ENCODE measurements around the gene EXOSC3.
A peak's percentile ranks its signal among the peaks of the same experiment; 100 is the strongest.

The EXOSC3 gene

DNA sequence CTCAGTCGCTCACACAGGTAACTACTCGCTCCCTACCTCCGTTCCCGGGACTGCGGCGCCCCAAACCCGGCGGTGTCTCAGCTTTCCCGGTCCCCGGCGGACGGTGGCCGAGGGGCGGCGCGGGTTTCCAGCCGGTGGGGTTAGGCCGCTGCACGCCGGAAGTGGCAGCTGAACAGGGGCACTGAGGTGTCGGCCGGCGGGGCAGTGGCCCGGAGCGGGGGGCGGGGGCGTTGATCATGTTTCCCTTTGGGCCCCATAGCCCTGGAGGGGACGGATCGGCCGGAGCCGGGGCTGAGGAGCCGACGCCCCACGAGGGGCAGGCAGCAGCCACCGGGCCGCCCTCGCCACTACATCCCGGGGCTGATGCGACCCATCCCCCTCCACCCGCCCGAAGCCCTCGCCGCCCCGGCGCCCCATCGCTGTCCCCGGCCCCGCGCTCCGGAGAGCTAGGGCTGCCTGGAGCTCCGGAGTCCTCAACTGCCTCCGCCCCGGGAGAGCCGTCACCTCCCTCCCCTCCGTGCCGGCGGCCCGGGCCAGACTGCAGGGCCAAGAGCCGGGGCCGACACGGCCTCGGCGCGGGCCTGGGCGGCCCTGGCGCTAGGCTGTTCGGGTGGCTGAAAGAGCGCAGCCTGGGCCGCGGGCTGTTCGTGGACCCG lies 15.9 kb upstream of the EXOSC3 start, which contains the start of gene DCAF10:
TSS of gene DCAF10 (plus strand) at position 167 of the 656 bp plus-strand sequence. CDS start at position 237, 70 bp downstream.
- TF ChIP-seq TAF1 (IDR thresholded peaks at IDR 0.05; ENCODE audit: borderline replicate concordance, insufficient read depth, low read length) = peak; percentile 96
- peak; percentile 86 for TF ChIP-seq POLR2AphosphoS5 (IDR thresholded peaks at IDR 0.05; ENCODE audit: low read depth, low read length)
- TF ChIP-seq, protein P1, sequence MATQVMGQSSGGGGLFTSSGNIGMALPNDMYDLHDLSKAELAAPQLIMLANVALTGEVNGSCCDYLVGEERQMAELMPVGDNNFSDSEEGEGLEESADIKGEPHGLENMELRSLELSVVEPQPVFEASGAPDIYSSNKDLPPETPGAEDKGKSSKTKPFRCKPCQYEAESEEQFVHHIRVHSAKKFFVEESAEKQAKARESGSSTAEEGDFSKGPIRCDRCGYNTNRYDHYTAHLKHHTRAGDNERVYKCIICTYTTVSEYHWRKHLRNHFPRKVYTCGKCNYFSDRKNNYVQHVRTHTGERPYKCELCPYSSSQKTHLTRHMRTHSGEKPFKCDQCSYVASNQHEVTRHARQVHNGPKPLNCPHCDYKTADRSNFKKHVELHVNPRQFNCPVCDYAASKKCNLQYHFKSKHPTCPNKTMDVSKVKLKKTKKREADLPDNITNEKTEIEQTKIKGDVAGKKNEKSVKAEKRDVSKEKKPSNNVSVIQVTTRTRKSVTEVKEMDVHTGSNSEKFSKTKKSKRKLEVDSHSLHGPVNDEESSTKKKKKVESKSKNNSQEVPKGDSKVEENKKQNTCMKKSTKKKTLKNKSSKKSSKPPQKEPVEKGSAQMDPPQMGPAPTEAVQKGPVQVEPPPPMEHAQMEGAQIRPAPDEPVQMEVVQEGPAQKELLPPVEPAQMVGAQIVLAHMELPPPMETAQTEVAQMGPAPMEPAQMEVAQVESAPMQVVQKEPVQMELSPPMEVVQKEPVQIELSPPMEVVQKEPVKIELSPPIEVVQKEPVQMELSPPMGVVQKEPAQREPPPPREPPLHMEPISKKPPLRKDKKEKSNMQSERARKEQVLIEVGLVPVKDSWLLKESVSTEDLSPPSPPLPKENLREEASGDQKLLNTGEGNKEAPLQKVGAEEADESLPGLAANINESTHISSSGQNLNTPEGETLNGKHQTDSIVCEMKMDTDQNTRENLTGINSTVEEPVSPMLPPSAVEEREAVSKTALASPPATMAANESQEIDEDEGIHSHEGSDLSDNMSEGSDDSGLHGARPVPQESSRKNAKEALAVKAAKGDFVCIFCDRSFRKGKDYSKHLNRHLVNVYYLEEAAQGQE (IDR thresholded peaks at IDR 0.05; ENCODE audit: insufficient read depth in 1 of 2, low read depth in 2 of 2, low read length in 2 of 2) = peak in 1 of 2 experiments; percentile 48; a peak in 1 of 4 replicates
- 0 out of 2 replicates have a peak, but pooled peaks have one; percentile 12 for TF ChIP-seq SIN3A (IDR thresholded peaks at IDR 0.05; ENCODE audit: borderline replicate concordance, insufficient read depth, low read length)
- peak; percentile 81 for TF ChIP-seq FOXP2 (optimal IDR thresholded peaks at IDR 0.05; ENCODE audit: borderline replicate concordance, extremely low read depth, extremely low read length, insufficient read depth)

DNA sequence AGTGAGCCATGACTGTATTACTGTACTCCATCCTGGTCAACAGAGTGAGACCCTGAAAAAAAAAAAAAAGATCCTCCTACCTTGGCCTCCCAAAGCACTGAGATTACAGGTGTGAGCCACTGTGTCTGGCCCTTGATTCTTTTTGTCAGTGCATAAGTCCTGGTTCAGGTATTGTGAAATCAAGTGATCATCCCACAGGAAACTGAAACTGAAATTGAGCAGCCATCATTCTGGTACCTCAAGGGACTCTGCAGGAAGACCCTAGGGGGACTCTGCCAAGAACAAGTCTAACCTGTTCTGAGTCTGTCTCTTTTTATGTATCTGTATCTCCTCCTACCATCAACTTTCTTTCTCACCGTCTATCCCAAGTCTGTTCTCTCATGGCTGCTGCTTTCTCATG lies 13.8 kb upstream of the EXOSC3 start:
- TF ChIP-seq POLR2AphosphoS5 (IDR thresholded peaks at IDR 0.05; ENCODE audit: low read depth, low read length) = no peak
- no peak for TF ChIP-seq FOXP2 (optimal IDR thresholded peaks at IDR 0.05; ENCODE audit: borderline replicate concordance, extremely low read depth, extremely low read length, insufficient read depth)
- TF ChIP-seq TAF1 (IDR thresholded peaks at IDR 0.05; ENCODE audit: borderline replicate concordance, insufficient read depth, low read length) = no peak
- no peak for TF ChIP-seq SIN3A (IDR thresholded peaks at IDR 0.05; ENCODE audit: borderline replicate concordance, insufficient read depth, low read length)
- TF ChIP-seq, protein P1 (IDR thresholded peaks at IDR 0.05; ENCODE audit: insufficient read depth in 1 of 2, low read depth in 2 of 2, low read length in 2 of 2) = no peak

DNA sequence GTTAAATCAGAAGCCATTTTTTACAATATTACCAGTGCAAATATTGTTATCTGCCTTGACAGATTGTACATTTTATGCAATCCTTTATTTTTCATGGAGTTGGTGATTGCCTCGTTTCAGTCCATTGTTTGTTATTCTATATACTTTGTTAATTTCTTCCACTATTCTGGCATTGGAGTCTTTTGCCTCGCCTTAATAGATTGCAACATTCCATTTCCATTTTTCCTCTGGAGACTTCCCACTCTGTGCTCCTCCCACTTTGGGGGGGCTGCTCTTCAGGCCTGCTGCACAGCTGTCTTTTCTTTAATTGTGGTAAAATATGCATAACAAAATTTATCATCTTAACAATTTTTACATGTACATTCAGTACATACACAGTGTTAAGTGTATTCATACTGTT lies 11.4 kb upstream of the EXOSC3 start:
- TF ChIP-seq, protein P1 (IDR thresholded peaks at IDR 0.05; ENCODE audit: insufficient read depth in 1 of 2, low read depth in 2 of 2, low read length in 2 of 2) = no peak
- no peak for TF ChIP-seq FOXP2 (optimal IDR thresholded peaks at IDR 0.05; ENCODE audit: borderline replicate concordance, extremely low read depth, extremely low read length, insufficient read depth)
- no peak for TF ChIP-seq SIN3A (IDR thresholded peaks at IDR 0.05; ENCODE audit: borderline replicate concordance, insufficient read depth, low read length)
- TF ChIP-seq POLR2AphosphoS5 (IDR thresholded peaks at IDR 0.05; ENCODE audit: low read depth, low read length) = no peak
- TF ChIP-seq TAF1 (IDR thresholded peaks at IDR 0.05; ENCODE audit: borderline replicate concordance, insufficient read depth, low read length) = no peak

DNA sequence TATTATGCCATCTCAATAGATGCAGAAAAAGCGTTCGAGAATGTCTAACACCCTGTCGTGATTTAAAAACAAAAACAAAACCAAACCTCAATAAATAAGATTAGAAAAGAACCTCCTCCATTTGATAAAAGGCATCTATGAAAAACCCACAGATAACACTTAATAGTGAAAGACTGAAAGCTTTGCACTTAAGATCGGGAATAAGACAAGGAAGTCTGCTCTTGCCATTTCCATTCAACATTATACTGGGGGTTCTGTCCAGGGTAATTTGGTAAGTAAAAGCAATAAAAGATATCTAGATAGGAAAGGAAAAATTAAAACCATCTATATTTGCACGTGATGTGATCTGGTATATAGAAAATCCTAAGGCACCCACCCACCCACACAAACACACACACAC lies 7.3 kb upstream of the EXOSC3 start:
- TF ChIP-seq POLR2AphosphoS5 (IDR thresholded peaks at IDR 0.05; ENCODE audit: low read depth, low read length) (no peak), TAF1 (IDR thresholded peaks at IDR 0.05; ENCODE audit: borderline replicate concordance, insufficient read depth, low read length) (no peak), FOXP2 (optimal IDR thresholded peaks at IDR 0.05; ENCODE audit: borderline replicate concordance, extremely low read depth, extremely low read length, insufficient read depth) (no peak), SIN3A (IDR thresholded peaks at IDR 0.05; ENCODE audit: borderline replicate concordance, insufficient read depth, low read length) (no peak)
- TF ChIP-seq, protein P1 (IDR thresholded peaks at IDR 0.05; ENCODE audit: insufficient read depth in 1 of 2, low read depth in 2 of 2, low read length in 2 of 2) = no peak

All from PFSK-1 (cell line).